Measurements from ENCODE around the gene ATRIP. TPM values are rescaled to one million over a fixed set of nuclear protein-coding genes. Genes with fewer than 3 reads are reported as not detected.

Gene ATRIP
- total and polyA plus RNA-seq, 2 of the 8 experiments (the other 6 are each of a cell fraction or from before 2014, with no cell fraction given) = 18.5 to 20.2 TPM

DNA sequence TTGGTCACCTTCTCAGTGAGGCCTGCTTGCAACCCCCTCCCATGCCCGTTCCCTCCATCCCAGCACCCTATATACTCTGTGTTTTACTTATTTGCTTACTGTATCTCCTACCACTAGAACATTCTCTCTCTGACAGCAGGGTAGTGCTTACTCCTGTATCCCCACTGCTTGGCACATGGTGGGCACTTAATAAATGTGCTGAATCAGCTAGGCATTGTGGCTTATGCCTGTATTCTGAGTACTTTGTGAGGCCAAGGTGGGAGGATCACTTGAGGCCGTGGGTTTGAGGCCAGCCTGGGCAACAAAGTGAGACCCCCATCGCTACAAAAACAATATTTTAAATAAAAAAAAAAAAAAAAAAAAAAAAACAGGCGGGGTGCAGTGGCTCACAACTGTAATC, 65.0 kb downstream of the ATRIP start:
- ChIA-PET POLR2A (ENCODE audit: partially characterized antibody) (interaction anchor here (1.4 kb wide), 2 partner anchors 37 to 49 kb away, joined by 3 read pairs; no protein-coding TSS in a partner anchor), CTCF (ENCODE audit: partially characterized antibody) (interaction anchor here (0.9 to 11.2 kb wide), 5 partner anchors 11 to 75 kb away, joined by 4 to 251 read pairs (median 5); a partner anchor contains a TSS)
- no peak overlapping the region for H3K23ac ChIP-seq (ENCODE audit: insufficient read length)

More for the DNA sequence above, 65.0 kb downstream of the ATRIP start:
- no peak overlapping the region for H3K4ac ChIP-seq (replicated peaks; ENCODE audit: insufficient read length, low read depth, low read length)
- no peaks in the 10 kb centered on the region for H3K9me3 ChIP-seq (ENCODE audit: insufficient read depth in 2 of 2, low read depth in 1 of 2, low read length in 1 of 2)
- H2AK5ac ChIP-seq (ENCODE audit: low read depth, low read length) = no peak overlapping the region
- H2BK12ac ChIP-seq (ENCODE audit: low read depth, low read length) = peak overlapping the region; percentile 19; the same call in 1 of the 2 replicates
- H4K5ac ChIP-seq (ENCODE audit: insufficient read length, low read depth, low read length) = no peak overlapping the region
- H3K79me2 ChIP-seq (ENCODE audit: control insufficient read depth in 1 of 2, insufficient read depth in 2 of 2, low read length in 2 of 2) = no peaks in the 10 kb centered on the region
- peaks cover 0 to 4% (median 3%) of the 10 kb centered on the region in 4 experiments; a peak in 6 of 7 replicates for H3K4me1 ChIP-seq (replicated peaks in 1 of 4; ENCODE audit: control insufficient read depth in 3 of 4, insufficient read depth in 4 of 4, low read length in 3 of 4)
- no peak overlapping the region for H3K4me2 ChIP-seq (ENCODE audit: insufficient read depth in 1 of 2, low read depth in 2 of 2, low read length in 2 of 2)
- H3K56ac ChIP-seq (replicated peaks; ENCODE audit: insufficient read length, low read depth, low read length) = no peak overlapping the region
- H2AFZ ChIP-seq (ENCODE audit: low read length) = no peak overlapping the region
- H3K4me3 ChIP-seq (ENCODE audit: extremely low read depth in 1 of 4, insufficient read depth in 2 of 4, low read depth in 3 of 4, low read length in 4 of 4) = no peak overlapping the region
- H2BK120ac ChIP-seq (replicated peaks; ENCODE audit: low read depth, low read length) = no peak overlapping the region
- 88% methylated on average over 4 of the region's 4 CpGs; no CpG with 5 or more reads in 1 of the 2 experiments for WGBS, 2 experiments (ENCODE audit: extremely low coverage in 1 of 2, insufficient coverage in 1 of 2, insufficient read length in 1 of 2, insufficient replicate concordance in 2 of 2, low coverage in 1 of 2, low lambda C conversion rate in 2 of 2, missing lambda C conversion rate in 1 of 2)
- no peak overlapping the region for H4K8ac ChIP-seq (ENCODE audit: extremely low read depth, insufficient read depth, low read length)
- no peak overlapping the region for H2BK5ac ChIP-seq (ENCODE audit: low read depth, low read length)
- H3K18ac ChIP-seq (ENCODE audit: extremely low read depth, low read length) = no peak overlapping the region
- H3K36me3 ChIP-seq (ENCODE audit: control insufficient read depth in 2 of 4, insufficient read depth in 4 of 4, low read length in 3 of 4) = no peaks in the 10 kb centered on the region
- FAIRE-seq (no peak), DNase-seq (ENCODE audit: low read depth in 1 of 2, low spot score in 2 of 2) (no peak)
- TF ChIP-seq RXRA (IDR thresholded peaks at IDR 0.05; ENCODE audit: insufficient read depth, low read depth, low read length) (no peak), GABPA (IDR thresholded peaks at IDR 0.05; ENCODE audit: borderline replicate concordance, insufficient read depth, low read length) (no peak), YY1 (IDR thresholded peaks at IDR 0.05; ENCODE audit: low read depth, low read length) (no peak), TEAD4 (IDR thresholded peaks at IDR 0.05; ENCODE audit: low read depth, low read length) (no peak), TBP (IDR thresholded peaks at IDR 0.05; ENCODE audit: low read depth, low read length) (no peak)
- TF ChIP-seq, protein P1, sequence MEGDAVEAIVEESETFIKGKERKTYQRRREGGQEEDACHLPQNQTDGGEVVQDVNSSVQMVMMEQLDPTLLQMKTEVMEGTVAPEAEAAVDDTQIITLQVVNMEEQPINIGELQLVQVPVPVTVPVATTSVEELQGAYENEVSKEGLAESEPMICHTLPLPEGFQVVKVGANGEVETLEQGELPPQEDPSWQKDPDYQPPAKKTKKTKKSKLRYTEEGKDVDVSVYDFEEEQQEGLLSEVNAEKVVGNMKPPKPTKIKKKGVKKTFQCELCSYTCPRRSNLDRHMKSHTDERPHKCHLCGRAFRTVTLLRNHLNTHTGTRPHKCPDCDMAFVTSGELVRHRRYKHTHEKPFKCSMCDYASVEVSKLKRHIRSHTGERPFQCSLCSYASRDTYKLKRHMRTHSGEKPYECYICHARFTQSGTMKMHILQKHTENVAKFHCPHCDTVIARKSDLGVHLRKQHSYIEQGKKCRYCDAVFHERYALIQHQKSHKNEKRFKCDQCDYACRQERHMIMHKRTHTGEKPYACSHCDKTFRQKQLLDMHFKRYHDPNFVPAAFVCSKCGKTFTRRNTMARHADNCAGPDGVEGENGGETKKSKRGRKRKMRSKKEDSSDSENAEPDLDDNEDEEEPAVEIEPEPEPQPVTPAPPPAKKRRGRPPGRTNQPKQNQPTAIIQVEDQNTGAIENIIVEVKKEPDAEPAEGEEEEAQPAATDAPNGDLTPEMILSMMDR (IDR thresholded peaks at IDR 0.05; ENCODE audit: control extremely low read depth in 1 of 3, insufficient read depth in 1 of 3, low read depth in 1 of 3, low read length in 3 of 3) = no peak
- no peak overlapping the region; the same call in 1 of the 2 replicates for H2BK15ac ChIP-seq (ENCODE audit: low read length)
- H3K9ac ChIP-seq (replicated peaks in 1 of 4; ENCODE audit: extremely low read depth in 1 of 4, low read depth in 3 of 4, low read length in 3 of 4) = no peak overlapping the region
- H3K23me2 ChIP-seq (ENCODE audit: low read depth, low read length) = no peaks in the 10 kb centered on the region
- H3K27me3 ChIP-seq (replicated peaks in 1 of 4; ENCODE audit: control insufficient read depth in 3 of 4, extremely low read depth in 1 of 4, insufficient read depth in 3 of 4, low read length in 3 of 4) = no peaks in the 10 kb centered on the region
- no peak overlapping the region for H4K91ac ChIP-seq (replicated peaks; ENCODE audit: insufficient read length, low read length)
- no peak overlapping the region for H3K27ac ChIP-seq (ENCODE audit: low read depth, low read length)
- H4K20me1 ChIP-seq (replicated peaks in 1 of 2; ENCODE audit: control insufficient read depth in 1 of 2, insufficient read depth in 2 of 2, low read length in 2 of 2) = no peaks in the 10 kb centered on the region
- no peaks in the 10 kb centered on the region for H3K79me1 ChIP-seq (ENCODE audit: low read depth, low read length)
- no peak overlapping the region for H3K14ac ChIP-seq (ENCODE audit: insufficient read length)
- H2BK20ac ChIP-seq (ENCODE audit: low read length) = no peak overlapping the region

Data from H1 (cell line).